NCI-H146 (cell line): ENCODE results near the gene CAB39L.

ENCODE experiments used
- DNase-seq: peaks from one replicate; lab custom pipeline; 2025; lab: John Stamatoyannopoulos, UW

CAB39L gene

DNA sequence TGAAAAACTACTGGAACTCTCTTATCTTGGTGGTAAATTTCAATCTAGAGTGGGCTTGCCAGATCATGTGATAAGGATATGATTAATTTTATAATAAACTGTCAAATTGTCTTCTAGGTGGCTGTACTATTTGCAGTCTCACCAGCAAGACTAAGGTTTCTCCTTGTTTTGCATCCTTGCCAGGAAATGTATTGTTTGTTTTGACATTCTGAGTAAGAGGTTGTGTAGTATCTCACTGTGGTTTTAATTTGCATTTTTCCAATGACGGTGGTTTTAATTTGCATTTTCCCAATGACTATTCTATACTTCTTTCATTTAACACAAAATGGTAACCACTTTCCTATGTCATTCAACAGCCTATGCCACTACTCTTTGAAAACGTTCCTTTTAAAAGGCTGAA is 2.0 kb downstream of the CAB39L start:
- DNase-seq, result no peak

GRCh38 chr13:49441312-49441711 is 2.6 kb downstream of the CAB39L start:
- no peak for DNase-seq

- DNase-seq, result no peak
Observed at GRCh38 chr13:49439609-49440008, 4.3 kb downstream of the CAB39L start.

DNA sequence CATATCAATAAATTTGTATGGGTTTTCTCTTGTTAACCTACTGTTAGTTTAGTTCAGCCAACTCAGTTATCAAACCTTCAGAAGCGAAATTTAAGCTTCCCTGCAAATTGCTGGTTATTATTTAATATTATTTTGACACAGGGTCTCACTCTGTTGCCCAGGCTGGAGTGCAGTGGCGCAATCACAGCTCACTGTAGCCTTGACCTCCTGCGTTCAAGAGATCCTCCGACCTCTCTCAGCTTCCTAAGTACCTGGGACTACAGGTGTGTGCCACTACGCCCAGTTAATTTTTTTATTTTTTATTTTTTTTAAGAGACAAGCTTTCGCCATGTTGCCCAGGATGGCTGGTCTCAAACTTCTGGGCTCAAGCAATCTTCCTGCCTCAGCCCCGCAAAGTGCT is 6.2 kb downstream of the CAB39L start:
- DNase-seq, result no peak

DNA sequence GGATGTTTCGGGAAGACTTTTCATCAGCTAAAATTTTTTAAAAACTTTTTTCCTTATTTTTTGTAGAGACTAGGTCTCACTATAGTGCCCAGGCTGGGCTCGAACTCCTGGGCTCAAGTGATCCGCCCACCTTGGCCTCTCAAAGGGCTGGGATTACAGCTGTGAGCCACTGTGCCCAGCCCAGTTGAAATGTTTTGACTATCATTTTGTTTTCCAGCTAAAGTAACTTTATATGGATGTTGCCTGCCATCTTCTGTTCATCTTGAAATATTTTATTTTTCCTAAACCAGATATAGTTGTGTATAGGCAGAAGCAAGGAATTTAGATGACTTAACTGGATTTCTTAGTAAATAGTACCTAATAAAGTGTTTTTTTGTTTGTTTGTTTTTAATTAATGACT is 7.0 kb downstream of the CAB39L start:
- DNase-seq, result no peak

DNA sequence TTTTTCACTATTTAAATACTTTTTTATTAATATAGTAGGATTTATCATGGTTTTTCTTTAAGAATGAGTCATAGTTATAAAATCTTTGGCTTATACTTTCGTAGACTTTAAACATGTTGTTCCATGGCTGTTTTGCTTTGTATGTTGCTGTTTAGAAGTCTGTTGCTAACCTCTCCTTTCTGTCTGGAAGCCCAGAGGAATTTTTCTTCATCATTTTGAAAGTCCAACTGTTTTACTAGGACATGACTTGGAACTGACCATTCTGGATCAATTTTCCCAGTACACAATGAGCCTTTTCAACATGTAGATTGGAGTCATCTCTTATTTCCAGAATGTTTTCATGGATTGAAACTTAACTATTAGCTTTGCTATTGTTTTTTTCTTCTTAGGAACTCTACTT is 7.9 kb downstream of the CAB39L start:
- DNase-seq, result no peak

DNA sequence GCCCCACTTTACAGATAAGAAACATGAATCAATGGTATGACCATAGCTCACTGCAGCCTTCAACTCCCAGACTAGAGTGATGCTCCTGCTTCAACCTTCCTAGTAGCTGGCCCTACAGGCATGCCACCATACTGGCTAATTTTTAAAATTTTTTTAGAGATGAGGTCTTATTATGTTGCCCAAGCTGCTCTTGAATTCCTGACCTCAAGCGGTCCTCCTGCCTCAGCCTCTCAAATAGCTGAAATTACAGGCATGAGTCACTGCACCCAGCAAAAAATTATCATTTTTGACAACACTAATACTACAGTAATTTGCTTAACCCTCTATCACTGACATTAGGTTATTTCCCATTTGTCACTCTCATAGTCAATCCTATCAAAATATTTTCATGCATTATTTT is 14.7 kb downstream of the CAB39L start:
- no peak for DNase-seq

DNA sequence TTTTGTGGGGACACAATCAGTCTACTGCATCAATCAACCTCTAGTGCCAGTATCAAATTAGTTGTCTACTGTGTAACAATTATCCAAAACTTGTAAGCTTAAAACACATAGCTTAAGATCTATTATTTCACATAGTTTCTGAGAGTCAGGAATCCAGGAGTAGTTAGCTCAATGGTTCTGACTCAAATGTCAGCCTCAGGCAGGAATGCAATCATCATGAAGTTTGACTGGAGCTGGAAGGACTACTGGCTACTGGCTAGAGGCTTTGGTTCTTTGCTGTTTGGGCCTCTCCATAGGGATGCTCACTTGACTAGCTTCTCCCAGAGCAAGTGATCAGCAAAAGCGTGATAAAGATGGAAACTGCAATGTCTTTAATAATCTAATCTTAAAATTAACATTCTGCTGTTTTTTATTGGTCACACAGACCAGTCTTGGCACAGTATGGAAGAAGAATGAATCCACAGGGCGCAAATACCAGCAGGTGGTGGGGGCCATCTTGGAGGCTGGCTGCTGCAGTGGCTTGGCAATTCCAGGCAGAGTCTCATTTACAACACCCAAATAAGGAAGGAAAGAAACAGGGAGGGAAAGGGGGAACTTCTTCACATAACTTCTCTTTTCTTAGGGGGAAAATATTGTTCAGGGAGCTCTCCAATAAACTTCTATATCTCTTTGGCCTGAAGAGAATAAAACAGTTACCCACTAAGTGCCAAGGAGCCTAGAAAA is 15.7 kb downstream of the CAB39L start:
- no peak for DNase-seq

DNA sequence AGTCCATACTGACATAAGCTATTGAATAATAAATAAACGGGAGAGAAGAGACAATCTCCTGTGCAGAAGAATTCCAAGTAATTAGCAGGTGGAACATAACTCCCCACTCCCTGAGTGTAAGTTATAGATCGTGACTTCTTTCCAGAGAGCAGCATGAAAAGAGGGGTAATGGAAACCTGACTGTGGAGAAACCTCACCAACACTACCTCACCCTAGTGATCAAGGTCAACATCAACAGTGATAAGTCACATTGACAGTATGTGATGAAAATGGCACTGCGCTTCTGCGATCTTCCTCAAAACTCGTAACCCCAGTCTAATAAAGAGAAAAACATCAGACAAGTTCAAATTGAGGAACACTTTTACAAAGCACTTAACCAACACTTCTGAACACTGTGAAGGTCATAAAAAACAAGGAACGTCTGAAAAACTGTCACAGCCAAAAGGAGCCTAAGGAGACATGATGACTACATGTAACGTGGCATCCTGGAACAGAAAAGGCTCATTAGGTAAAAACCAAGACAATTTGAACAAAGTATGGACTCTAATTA is 19.8 kb downstream of the CAB39L start:
- DNase-seq, result no peak

DNA sequence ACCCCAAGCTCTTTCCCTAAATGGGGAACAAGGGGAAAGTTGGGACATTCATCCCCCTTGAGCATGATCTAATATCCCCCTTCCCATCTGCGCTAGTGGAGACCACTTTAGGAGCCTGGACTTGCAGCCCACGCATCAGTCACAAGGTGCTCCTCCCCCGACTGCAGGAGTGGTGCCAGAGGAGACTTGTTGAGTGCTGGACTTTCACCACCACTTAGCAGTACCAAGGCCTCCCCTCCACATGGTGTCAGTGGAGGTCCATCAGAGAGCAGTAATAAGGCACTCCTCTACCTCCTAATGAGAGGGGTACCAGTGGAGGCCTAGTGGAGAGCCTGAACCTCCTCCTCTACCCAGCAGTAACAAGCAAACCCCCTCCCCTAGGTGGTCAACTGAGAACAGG is 22.5 kb downstream of the CAB39L start:
- peak; percentile 36 for DNase-seq

GRCh38 chr13:49419276-49419675 is 24.6 kb downstream of the CAB39L start:
- no peak for DNase-seq

DNA sequence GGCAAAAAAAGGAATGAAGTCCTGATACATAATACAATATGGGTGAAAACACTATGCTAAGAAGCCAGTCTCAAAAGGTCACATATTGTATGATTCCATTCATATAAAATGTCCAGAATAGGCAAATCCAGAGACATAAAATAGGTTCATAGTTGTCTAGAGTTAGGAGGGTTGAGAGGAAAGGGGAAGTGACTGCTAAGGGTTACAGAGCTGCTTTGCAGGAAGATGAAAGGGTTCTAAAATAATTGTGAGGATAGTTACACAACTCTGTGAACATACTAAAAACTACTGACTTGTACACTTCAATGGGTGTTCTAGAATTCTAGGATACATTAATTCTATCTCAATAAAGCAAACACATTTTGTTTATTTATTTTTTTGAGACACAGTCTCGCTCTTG is 25.7 kb downstream of the CAB39L start:
- no peak for DNase-seq

- DNase-seq, result no peak
Observed at GRCh38 chr13:49417161-49417560, 26.7 kb downstream of the CAB39L start.

- no peak for DNase-seq
Observed at GRCh38 chr13:49412749-49413148, 31.1 kb downstream of the CAB39L start.

GRCh38 chr13:49411353-49411752 is 32.5 kb downstream of the CAB39L start:
- DNase-seq, result no peak

GRCh38 chr13:49410477-49410876 is 33.4 kb downstream of the CAB39L start:
- DNase-seq, result no peak

- no peak for DNase-seq
Observed at GRCh38 chr13:49410006-49410405, 33.9 kb downstream of the CAB39L start.

DNA sequence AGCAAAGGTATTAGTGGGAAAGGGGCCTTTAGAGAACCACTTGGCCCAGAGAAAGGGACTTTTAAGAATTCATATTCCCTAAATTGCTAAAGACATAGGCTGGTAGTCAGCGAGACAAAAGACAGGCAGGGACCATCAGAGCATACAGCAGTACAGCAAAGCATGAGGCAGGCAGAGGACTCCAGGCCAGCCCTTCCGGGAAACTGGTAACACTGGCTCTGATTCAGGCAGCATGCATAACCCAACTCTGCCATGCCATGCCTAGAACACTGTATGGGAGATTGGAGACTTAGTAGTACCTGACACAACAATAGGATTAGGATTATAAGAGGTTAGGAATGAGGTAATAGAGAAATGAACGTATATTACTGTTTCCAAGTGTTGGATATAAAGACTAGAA is 34.9 kb downstream of the CAB39L start:
- no peak for DNase-seq

- DNase-seq, result no peak
Observed at GRCh38 chr13:49407936-49408335, 35.9 kb downstream of the CAB39L start.

GRCh38 chr13:49407068-49407467 is 36.8 kb downstream of the CAB39L start:
- no peak for DNase-seq

DNA sequence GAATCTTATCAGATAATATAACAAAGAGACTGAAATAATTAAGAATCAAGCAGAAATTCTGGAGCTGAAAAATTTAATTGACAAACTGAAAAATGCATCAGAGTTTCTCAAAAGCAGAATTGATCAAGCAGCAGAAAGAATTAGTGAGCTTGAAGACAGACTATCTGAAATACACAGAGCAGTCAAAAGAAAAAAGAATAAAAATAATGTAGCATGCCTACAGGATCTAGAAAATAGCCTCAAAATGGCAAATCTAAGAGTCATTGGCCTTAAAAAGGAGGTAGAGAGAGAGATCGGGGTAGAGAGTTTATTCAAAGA is 39.2 kb downstream of the CAB39L start:
- no peak for DNase-seq

DNA sequence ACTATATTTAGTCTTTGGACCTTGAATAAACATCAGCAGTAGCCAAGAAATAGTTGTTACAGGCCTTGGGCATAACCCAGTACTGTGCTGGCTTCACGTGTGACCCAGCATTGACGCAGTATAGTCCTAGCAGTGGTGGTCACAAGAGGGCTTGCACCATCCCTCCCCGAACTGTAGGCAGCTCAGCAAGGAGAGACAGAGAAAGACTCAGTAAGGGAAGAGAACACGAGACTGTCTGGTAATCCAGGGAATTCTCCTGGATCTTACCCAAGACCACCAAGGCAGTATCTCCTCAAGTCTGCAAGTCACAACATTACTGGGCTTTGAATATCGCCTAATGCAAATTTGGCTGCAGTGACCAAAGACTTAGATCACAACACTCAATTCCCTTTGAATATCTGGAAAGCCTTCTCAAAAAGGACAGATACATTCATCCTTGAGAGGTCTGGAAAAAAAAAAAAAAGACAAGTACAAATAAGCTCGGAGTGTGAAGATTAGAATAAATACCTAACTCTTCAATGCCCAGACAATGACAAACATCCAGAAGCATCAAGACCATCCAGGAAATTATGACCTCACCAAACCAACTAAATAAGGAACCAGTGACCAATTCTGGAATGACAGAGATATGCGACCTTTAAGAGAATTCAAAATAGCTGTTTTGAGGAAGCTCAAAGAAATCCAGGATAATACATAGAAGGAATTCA is 39.7 kb downstream of the CAB39L start:
- no peak for DNase-seq

- DNase-seq, result no peak
Observed at GRCh38 chr13:49400755-49401659, 42.9 kb downstream of the CAB39L start.
